CD4-positive, alpha-beta T cell treated with Interleukin-4 for 4 hours (primary cell): ENCODE data around the gene PTTG2.

Source experiments
- DNase-seq: peaks from one replicate; pipeline ENCODE4 v3.0.0-alpha.2; 2020

The PTTG2 gene

DNA sequence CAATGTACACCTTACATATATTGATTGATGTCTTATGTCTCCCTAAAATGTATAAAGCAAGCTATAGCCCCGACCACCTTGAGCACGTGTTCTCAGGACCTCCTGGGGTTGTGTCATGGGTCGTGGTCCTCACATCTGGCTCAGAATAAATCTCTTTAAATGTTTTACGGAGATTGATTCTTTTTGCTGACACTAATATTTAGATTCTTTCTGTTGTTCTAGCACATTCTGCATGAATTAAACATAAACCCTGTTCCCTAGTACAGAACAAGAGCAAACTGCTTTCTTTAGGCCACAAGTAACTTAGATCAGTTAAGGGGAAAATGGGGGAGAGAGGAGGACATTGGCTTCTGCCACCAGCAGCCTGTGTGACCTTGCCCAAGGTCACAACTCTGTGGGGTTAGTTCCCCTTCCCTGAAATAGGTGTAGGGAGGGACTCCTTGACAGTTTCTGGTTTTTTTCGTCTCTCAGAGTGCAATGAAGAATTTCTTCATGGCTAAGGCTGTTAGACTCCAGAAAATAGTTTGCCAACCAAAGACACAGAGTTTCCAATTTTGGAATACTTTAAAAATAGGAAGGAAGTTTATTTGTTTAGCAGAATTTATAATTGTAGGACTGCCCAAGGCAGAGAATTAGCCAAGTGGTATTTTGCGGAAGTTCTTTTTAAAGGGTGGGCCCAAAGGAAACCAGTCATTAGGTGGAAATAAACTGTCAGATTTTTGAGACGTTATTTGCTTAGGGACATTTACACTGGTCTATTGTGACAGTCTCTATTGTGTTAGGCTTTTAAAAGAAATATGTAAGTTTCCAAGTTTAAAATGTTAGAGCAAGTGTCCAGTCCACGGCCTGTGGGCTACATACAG, 29.4 kb downstream of the PTTG2 start:
- DNase-seq: no peak

DNA sequence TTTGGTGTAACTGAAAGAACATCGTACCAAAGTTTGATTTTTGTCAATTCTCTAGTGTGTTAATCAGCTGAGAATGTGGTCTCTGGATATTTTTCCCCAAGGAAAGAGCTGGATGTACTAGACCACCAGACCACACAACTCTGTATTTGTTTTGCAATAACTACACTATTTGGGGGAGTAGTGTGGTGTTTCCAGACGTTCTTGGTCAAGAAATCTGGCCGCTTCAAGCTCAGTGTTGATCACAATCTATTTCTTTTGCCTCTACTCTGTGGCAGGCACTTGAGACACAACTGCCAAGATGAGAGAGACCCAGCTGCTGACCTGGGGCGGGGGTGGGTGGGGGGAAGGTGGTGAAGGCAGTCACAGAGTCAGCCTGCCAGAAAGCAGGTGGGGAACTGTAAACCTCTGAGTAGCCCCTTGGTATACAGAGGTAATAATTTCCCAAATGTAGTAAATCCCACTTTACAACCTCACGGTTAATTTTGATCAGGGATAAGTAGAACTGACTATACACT, 30.6 kb downstream of the PTTG2 start:
- no peak for DNase-seq

DNA sequence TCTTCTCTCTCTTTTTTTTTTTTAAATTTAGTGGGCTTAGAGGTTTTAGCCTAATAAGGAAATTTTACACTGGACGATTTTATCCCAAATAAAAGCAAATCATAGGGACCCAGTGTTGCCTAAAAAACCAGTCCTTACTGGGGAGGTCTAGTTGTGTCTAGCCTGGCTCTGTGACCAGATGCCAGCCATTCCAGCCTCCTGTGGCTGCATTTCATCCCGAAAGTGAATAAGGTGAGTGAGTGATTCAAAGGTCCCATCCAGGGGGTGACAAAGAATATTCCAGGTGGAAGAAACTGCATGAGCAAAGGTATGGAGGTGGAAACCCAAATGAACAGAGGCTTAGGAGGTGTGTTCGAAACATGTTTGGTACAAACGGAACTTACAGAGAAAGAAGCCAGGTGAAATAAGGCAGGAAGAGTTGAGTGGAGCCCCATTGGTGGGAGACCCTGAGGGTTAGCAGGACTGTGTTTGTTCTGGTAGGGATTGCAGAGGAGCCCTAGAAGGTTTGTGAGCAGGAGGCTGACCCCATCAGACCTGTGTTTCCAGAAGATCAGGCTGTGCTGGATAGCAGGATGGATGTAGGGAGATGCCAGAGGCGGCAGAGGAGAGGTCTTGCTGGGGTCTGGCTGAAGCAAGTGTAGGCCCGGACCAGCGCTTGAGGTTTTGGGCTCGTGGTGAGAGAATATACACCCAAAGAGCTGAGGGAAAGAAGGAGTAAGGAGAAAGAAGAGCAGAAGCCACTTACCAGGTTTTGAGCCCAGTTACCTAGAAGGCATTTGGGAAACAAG, 31.6 kb downstream of the PTTG2 start:
- DNase-seq: no peak

DNA sequence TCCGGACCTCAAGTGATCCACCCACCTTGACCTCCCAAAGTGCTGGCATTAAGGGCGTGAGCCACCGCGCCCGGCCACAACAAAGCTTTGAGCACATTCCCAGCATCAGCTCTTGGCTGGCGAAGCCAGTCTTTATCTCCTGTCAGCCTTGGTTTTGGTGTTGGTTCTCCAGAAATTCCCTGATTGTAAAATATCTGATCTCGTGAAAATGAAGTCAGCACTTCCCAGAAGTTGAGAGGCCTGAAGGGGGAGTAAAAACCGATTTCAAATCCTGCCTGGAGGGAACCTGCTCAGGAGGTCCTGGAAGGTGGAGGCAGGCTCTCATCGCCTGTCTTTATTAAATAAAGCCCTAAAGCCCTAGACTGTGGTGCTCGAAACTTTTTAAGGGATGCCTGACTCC, 33.6 kb downstream of the PTTG2 start:
- DNase-seq: no peak

DNA sequence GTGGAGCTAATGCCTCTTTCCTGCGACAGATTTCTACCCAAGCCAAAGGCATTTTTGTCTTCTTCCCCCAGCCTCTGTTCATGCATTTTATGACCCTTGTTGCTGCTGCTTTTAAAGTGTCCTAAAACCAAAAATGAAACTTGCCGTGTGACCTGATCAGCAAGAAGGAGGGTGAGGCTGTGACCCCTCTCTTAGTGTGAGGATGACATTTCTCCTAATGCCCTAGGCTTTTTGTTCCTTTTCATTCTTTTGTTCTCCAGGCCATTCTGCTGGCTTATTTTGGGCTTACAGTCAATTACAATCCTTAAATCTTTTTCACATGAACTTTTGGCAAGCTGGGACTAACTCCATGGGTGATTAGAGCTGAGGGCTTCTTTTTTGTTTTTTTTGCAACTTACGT, 34.4 kb downstream of the PTTG2 start:
- DNase-seq: no peak

DNA sequence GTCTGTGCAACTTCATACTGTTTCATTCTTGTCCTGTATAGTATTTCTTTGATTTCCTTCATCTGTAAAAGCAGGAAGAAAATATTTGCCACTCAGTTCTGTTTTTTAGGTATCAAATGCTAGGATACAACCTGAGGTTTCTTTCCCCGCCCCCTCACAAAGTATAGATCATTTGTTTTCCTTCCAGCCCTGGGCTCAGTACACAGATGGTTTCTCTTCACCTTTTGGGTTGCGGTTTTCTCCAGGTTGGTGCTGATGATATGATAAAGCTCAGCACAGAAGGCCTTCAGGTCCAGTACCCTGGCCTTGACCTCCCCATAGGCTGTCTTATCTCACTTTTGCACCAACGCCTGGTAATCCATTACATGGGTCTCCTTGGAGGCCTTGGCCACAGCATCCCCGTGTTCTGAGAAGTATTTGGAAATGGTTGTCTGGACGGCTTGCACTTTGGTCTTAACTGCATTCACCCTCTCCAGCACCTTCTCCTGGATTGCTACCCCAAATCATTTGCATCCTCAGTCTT, 35.2 kb downstream of the PTTG2 start:
- no peak for DNase-seq

DNA sequence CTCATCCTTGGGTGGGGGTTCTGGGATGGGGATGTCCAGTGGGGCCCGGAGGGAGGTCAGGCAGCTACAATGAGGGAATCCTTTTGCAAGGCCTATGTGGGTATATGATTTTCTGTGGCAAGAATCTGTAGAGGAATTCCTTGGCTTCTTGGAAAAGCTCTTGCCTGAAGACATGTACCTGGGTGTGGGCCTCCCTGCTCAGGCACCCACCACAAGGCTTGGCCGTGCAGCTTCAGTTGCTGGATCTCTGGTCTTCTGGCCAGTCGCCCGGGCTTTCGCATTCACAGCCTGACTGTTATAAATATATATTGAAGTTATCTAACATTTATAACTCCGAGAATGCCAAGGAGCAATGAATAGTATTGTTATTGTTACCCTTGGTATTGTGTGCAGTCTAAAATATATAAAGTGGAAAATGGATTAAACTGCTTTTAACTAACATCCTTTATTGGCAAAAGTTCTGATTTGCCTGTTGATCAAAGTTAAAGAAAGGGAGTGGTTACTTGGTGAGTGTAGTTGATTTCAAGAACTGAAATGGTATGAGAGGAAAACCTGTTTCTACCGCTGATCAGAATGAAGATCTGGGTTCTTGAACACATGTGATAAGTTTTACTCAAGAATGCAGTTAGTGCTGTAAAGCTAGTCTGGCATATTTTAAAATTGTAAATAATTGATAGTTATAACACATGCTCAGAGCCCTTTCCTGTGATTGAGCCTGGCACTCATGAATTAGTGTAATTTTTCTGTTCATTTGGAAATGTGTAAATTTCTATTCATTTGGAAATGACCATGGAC, 36.0 kb downstream of the PTTG2 start:
- no peak for DNase-seq

DNA sequence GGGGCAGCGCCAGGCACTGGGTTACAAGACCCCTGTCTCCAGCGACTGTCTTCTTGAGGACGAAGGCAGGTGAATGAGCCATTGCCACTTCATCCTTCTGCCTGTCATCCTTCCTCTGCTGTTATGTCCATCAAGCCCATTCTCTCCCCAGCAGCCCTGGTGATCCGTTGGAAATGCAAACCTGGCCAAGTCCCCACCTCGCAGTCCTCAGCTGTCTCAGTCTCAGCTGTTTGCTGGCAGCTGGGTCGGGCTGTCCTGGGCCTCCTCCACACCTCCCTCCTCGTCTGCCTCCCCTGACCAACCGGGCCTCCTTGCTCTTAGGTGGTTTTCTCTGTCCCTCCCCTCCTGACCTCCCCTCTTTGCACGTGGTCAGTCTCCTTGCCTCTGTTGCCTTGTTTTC, 38.0 kb downstream of the PTTG2 start:
- DNase-seq: no peak

DNA sequence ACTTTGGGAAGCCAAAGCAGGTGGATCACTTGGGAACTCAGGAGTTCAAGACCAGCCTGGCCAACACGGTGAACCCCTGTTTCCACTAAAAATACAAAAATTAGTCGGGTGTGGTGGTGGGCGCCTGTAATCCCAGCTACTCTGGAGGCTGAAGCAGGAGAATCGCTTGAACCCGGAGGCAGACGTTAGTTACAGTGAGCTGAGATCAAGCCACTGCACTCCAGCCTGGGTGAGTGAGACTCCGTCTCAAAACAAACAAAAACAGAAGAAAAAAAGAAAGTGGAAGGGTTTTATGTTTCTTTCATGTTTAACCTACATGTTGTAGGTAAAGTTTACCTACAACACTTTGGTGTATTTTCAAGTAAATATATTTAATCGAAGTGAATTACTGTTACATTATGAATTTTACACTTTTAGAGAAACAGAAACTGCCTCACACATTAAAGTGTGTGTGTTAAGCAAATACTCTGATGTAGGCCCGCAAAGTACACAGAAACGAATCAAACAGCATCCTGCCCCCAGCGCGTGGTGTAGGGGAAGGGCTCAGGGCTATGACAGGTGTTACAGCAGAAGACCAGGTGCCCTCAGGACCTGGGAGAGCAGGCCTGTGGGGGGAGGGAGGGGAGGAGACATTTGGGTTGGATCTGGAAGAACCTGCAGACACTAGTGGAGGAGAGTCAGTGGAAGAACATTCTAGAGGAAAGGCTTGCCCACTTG, 39.0 kb downstream of the PTTG2 start:
- no peak for DNase-seq

DNA sequence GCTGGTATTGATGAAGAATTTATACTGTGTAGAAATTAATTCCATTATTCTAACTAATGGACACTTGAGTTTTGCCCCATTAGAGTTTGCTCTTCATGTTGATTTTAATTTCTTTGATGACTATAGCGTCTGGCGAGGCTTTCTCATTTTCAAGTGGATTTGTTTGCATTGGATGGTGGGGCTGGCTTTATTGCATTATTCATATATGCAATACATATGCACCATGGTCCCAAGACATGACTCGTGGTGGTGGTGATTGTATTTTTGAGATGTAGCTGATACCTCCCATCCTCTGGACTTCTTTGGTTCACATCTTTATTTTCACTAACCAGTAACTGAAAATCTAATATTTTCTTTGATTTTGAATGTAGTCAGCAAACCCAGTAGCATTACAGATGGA, 39.8 kb downstream of the PTTG2 start:
- no peak for DNase-seq

DNA sequence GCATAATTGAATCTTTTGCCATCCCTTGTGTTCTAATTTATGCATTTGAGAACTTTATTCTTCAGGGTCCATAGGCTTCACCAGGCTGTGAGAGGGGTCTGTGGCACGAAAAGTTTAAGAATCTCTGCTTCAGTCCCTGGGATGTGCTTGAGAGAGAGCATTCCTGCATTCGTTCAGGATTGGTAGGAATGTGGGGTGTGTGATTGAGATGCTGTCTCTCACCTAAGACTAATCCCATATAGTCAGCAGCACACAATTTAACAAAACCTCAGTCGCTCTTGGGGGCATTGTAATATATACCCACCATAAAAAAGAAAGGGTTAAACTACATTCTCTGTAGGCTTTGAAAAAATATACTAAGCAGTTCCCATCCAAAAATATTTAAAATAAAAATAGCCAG, 41.7 kb downstream of the PTTG2 start:
- no peak for DNase-seq

DNA sequence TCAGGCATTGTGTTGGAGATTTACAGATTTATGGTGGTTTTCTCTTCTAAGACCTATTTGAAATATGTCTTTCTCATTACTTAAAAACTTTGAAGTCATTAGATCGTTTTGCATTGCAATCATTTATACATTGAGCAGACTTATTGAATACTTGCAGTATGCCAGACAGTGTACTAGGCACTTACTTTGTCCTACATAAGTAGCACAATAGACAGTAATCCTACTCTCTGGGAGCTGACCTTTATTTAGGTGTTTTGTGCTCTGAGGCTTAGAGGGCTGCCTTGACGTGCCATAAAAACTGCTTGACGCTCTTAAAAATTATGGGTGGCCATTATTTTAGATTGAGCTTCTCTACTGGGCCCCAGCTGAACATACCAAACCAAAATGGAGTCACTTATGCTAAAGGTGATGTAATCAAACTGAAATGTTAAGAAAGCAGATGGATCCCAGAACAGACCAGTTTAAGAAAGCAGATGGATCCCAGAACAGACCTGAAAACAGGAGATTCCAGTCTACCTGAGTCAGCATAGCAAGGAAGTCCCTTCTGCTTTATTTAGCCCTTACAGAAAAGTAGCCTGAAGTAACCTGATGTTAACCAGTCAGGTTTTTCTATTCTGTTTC, 42.4 kb downstream of the PTTG2 start:
- DNase-seq: no peak

DNA sequence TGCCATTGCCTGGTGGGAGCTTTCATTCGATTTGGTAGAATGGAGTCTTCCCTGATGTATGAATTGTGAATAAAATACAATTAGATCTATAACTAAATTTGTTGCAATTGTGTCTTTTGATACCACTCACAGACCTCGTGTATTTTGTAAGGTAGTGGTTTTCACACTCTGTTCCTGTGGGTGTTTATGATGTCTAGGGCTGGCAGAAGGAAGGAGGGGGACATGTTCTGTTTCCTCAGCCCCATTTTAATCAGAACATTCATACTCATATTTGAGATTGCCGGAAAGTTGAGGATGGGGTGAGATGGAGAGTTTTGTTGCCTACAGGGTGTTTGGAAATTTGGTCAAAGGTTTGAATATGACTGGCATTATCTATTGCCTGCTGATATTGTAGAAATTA, 42.9 kb downstream of the PTTG2 start:
- DNase-seq: peak; percentile 23

DNA sequence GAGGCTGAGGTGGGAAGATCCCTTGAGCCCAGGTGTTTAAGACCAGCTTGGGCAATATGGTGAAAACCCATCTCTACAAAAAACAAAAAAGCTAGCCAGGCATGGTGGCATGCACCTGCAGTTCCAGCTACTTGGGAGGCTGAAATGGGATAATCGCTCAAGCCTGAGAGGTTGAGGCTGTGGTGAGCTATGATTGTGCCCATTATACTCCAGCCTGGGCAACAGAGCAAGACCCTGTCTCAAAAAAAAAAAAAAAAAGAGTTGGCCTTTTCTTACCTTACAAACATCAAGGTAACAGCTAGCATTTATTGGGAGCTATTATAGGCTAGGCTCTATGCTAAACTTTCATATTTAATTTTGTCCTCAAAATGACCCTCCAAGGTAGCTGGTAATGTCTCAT, 43.4 kb downstream of the PTTG2 start:
- no peak for DNase-seq

DNA sequence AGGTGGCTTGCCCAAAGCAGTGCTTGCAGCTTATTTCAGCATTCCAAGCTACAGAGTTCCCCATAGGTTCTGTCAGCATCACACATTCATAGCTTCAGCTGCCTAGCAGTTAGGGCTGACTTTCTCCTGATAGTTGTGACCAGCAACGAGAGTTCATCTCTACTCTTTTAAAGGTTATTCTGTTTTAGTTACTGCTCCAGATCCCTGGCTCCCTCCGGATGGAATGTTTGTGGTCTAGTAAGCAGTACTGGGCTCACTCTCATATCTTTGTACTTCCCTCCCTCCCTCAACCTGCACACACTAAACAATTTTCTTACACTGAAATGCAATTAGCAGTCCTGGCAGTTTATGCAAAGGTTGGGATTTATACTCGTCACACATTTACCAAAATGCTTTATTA, 43.9 kb downstream of the PTTG2 start:
- no peak for DNase-seq

DNA sequence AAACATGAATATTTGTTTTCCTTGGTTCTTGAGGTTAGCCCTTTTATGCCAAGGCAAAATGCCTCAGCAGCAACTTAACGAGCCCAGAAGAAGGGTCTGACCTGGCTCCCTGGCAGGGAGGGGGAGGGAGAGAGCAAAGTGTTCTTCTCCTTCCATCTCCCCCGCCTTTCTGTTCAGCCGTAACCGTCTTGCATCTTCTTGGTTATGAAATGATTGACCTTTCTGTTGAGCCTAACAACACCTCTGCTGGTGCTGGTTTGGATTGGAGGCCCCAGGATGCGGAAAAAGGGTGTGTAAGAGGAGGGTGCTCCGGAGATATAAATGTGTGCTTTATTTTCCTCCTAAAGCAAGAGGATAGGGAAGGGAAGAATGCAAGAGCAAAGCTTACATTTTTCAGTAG, 44.7 kb downstream of the PTTG2 start:
- no peak for DNase-seq

DNA sequence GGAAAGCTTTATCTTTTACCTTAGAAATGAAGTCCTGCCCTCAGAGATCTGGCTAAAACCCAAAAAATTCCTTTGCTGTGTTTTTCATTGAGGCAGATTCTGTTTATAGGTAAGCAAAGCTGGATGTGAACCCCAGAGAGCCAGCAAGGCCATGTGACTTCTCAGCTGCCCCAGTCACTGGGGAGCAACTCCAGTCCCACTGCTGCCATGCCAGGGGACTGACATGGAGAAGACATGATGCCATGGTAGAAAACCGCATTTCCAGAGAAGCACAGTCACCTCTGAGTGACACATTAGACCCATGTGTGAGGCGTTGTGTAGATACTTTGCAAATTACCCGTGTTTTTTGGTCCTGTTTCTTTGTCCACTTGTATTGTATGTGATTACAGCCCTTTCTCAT, 45.4 kb downstream of the PTTG2 start:
- DNase-seq: no peak

DNA sequence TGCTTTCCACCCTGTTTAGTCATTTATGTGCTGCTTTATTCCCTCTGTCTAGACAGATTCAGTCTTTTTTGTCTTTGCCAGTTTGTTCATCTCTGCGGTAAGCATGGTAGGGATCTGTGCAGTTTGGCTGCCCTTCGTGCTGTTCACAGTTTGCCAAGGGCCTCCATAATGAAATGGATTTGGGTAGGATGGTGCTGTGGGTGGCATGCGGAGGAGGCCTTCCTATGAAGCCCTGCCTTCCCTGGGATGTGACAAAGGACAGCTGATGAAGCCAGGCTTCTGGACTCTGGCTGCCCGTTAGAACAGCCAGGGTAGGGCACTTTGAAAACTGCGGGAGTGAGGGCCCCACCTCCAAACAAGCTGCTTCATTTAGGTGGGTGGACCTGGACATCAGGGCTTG, 47.4 kb downstream of the PTTG2 start:
- DNase-seq: no peak

DNA sequence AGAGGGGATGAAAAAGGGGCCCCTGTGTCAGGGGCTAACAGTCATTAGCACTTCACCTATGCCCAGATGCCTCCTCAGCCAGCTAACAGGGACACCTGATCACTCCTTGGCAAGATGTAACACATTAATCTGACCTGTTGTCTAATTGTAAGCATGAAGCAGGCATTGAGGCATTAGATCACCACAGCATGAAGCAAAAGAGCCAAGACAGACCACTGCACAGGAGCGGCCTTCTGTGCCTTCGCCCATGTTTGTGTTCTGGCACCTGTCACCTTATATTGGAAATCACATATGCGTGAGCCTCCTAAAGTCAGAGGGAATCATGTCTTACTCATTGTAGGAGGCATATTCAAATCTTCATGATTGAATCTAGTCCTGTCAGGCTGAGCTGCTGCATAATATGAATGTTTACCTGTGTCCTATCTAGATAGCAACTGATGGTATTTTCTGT, 48.4 kb downstream of the PTTG2 start:
- DNase-seq: no peak

DNA sequence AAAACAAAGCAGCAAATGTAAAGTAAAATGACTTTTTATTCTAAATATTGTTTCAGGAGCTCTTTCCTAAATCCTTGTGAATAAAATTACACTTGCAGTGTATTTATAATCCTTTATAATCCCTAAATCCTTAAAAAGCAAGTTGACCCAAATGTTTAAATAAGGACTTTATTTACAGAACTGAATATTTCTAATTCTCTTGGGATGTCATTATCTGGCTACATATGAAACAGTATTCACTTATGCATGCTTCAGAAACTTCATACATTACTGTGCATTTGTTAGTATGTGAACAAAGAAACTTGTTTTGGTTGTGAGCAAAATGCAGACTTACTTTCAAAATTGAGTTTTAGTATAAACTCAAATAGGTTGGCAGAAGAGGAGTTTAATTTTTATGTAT, 49.2 kb downstream of the PTTG2 start:
- DNase-seq: no peak

DNA sequence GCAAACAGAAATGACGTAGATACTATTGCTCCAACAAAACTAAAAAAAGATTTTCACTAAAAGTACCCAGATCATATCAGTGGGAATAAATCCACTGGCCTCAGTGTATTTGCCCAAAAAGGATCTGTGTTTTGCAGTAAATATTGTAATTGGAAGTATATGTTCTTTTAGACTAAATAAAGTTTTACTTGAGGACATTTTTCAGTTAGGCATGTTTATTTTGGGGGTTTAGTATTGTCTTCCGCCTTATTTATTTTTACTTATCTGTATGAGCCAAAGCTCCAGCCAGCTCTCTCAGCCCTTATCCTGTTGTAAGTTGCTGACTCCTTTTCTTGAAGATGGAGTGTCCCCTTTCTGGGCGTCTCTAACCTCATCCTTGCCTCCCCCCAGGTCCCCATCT, 49.8 kb downstream of the PTTG2 start:
- no peak for DNase-seq
